RKO (cell line): Measurements from ENCODE around the gene EXOSC7.

ENCODE experiments used
- DNase-seq: peaks from one replicate; pipeline ENCODE4 v3.0.0-alpha.2; 2016; ENCODE audit warnings: low spot score

EXOSC7 gene

DNA sequence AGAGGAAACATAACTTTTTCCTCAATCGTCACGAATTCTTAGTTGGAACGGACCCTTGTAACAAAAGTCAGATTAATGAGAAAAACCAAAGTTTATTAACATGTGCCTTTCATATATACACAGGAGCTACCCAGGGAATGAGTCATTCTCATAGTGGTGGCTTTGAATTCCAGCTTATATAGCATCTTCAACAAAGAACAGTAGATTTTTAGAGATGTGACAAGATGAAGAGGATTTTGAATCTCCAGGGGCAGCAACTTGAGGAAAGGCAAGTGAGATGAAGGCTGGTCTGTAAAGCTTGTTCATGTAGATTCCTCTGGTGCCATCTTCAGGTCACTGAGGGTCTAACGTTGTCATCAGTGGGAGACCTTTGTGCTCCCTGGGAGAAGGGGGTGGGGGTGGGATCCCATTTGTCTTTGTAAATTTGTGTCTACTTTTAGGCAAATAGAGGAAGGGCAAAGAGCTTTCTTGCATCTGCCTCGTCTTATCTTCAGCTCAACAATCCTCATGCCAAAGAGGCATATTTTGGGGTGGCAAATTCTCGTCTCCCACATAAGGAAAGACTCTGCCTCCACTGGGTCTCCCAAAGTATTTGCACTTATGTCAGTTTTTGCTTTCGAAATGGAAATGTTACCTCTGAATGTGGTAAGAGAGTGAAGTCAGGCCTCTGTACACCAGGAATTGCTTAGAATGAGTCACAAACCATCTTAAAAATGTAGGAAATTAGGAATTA, 79.5 kb downstream of the EXOSC7 start:
- DNase-seq, result peak; percentile 59

DNA sequence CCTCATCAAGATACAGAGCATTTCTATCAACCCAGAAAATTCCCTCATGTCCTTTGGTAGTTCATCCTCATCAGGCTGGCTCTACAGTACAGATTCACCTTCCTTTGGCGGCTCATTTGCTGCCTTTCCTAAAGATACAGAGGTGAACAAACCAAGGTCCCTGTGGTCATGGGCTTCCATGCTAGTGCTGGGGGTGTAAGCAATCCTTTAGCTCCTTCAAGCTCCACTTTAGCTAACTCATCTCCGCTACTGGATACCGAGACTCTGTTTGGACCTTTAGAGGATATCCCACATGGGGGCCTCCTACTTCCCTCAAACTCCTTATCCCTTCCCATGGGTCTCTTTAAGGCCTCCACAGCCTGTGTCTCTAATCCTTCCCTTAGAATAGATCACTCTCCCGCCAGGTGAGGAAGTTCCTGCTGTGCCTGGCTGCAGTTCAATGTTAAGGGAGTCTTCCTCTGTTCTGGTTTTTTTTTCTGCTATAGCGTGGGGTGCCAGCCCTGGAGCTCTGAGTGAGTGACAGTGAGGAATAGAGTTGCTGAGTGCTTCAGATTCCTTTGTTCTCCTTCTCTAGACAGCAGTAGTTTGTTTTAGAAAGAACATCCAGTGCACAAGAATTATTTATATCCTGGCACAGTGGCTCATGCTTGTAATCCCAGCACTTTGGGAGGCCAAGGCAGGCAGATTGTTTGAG, 80.7 kb downstream of the EXOSC7 start:
- no peak for DNase-seq

DNA sequence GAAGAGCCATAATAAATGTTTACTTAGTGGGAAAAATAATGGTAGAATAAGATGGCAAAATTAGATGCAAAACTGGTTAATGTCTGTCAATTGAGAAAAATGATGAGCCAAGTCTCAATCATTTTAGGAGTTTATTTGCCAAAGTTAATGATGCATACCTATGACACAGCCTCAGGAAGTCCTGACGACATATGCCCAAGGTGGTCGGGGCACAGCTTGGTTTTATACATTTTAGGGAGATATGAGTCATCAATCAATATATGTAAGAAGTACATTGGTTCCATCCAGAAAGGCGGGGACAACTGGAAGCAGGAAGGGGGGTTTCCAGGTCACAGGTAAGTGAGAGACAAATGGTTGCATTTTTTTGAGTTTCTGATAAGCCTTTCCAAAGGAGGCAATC, 81.5 kb downstream of the EXOSC7 start:
- DNase-seq, result peak; percentile 46

DNA sequence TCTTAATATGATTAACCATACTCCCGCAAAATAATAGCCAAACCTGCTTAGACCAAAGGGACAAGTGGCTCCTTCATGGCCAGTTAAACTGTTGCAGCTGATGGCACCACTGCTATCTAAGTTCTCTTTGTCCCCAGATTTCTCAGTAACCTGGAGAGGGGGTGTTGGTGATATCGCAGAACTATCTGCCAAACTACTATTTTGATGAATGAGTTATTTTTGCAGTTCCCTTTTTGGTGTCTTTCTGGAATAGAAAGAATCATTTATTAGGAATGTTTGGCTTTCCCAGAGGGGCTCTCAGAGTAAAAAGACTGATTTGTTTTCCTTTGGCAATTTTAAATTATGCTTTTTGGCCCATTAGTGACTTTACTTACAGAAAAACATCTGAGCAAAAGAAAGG, 83.1 kb downstream of the EXOSC7 start:
- DNase-seq, result no peak

DNA sequence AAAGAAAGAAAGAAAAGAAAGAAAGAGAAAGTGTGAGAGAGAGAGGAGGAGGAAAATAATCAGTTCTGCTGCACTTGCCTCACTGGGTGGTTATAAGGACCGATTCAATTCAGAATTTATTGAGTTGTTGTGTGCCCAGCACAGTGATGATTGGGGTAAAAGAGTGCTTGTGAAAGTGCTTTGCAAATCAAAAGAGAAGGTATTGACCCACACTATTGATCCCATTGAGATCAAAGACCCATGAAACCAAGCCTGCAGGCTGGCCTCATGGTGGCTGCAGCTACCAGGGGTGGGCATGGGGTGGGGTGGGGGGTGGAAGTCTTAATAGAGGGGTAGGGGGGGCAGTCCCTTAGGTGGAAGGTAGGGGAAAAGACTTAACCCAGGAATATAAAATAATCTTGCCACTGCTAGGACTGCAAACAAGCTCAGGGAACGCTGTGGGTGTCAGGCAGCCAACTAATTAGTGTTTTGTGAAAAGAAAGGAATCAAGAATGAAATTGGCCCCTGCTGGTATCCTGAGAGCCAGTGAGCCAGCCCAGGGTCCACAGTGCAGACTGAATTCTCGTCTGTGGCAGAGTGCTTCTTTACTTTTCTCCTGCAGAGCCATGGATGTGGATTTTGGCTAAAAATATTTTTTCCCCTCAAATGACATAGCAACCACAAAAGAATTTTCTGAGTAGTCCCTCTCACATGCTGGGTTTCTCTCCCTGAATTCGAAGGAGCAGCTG, 84.3 kb downstream of the EXOSC7 start:
- no peak for DNase-seq
